H1 (cell line): Measurements from ENCODE around the gene RNF114. TPM values are rescaled to one million over a fixed set of nuclear protein-coding genes. Genes with fewer than 3 reads are reported as not detected.

ENCODE experiments used
- CTCF ChIA-PET: fragments of 300-600 bp; sonication (Branson Sonifier 250); formaldehyde crosslinking; loops from one replicate; lab custom pipeline; 2021; ENCODE audit not compliant: partially characterized antibody; lab: Charles Lee
- POLR2A ChIA-PET: fragments of 300-600 bp; sonication (Branson Sonifier 250); formaldehyde crosslinking; loops from one replicate; lab custom pipeline; 2021; ENCODE audit warnings: inconsistent platforms; ENCODE audit not compliant: partially characterized antibody; lab: Charles Lee
- DNase-seq, 2 experiments: peaks; one replicate each; pipeline versions ENCODE4 v3.0.0 to v3.0.0-alpha.2; 2010 to 2022; ENCODE audit warnings: low spot score in 2 of 2, low read depth in 1 of 2, mixed read lengths in 1 of 2
- FAIRE-seq: peaks from 2 replicates; lab custom pipeline; 2011; peaks lifted over from hg19 to GRCh38; lab: Jason Lieb, UNC
- H2AFZ ChIP-seq: 2 replicates; pipeline ENCODE4 v1.8.1; 2012; ENCODE audit warnings: low read length, inconsistent platforms
- H2AK5ac ChIP-seq: 2 replicates; pipeline ENCODE4 v1.6.1; 2013; ENCODE audit warnings: low read depth, low read length
- H2BK120ac ChIP-seq: replicated peaks from 2 replicates; pipeline ENCODE3; 2013; ENCODE audit warnings: low read depth, low read length, inconsistent platforms
- H2BK12ac ChIP-seq: 2 replicates; pipeline ENCODE4 v1.6.1; 2013; ENCODE audit warnings: low read depth, low read length
- H2BK15ac ChIP-seq: 2 replicates; pipeline ENCODE4 v1.6.1; 2013; ENCODE audit warnings: low read length
- H2BK20ac ChIP-seq: 2 replicates; pipeline ENCODE4 v1.6.1; 2013; ENCODE audit warnings: low read length
- H2BK5ac ChIP-seq: 2 replicates; pipeline ENCODE4 v1.6.1; 2013; ENCODE audit warnings: low read depth, low read length
- H3K14ac ChIP-seq: 2 replicates; pipeline ENCODE4 v1.6.1; 2013; ENCODE audit warnings: inconsistent platforms; ENCODE audit not compliant: insufficient read length
- H3K18ac ChIP-seq: 2 replicates; pipeline ENCODE4 v1.6.1; 2013; ENCODE audit warnings: low read length; ENCODE audit errors: extremely low read depth
- H3K23ac ChIP-seq: 2 replicates; pipeline ENCODE4 v1.6.1; 2013; ENCODE audit warnings: inconsistent platforms; ENCODE audit not compliant: insufficient read length
- H3K23me2 ChIP-seq: 2 replicates; pipeline ENCODE4 v1.6.1; 2013; ENCODE audit warnings: low read depth, low read length
- H3K27ac ChIP-seq: 2 replicates; pipeline ENCODE4 v1.6.1; 2011; ENCODE audit warnings: low read depth, low read length, inconsistent platforms
- H3K27me3 ChIP-seq, 4 experiments: replicated peaks in 1 of 4; 1 replicate in 1 of 4; 2 replicates in 3 of 4; pipeline versions ENCODE4 v1.6.1 to v1.8.1; 2011 to 2013; ENCODE audit warnings: low read length in 3 of 4, mild to moderate bottlenecking in 3 of 4, inconsistent platforms in 2 of 4, mixed read lengths in 2 of 4, moderate library complexity in 1 of 4; ENCODE audit not compliant: control insufficient read depth in 3 of 4, insufficient read depth in 3 of 4; ENCODE audit errors: extremely low read depth in 1 of 4
- H3K36me3 ChIP-seq, 4 experiments: 2 replicates each; pipeline versions ENCODE4 v1.6.1 to v1.8.1; 2011 to 2013; ENCODE audit warnings: mild to moderate bottlenecking in 4 of 4, low read length in 3 of 4, moderate library complexity in 2 of 4, control low read depth in 1 of 4, inconsistent platforms in 1 of 4; ENCODE audit not compliant: insufficient read depth in 4 of 4, control insufficient read depth in 2 of 4
- H3K4ac ChIP-seq: replicated peaks from 2 replicates; pipeline ENCODE3; 2013; ENCODE audit warnings: low read length, low read depth, mixed read lengths, inconsistent platforms; ENCODE audit not compliant: insufficient read length
- H3K4me1 ChIP-seq, 4 experiments: replicated peaks in 1 of 4; 1 replicate in 1 of 4; 2 replicates in 3 of 4; pipeline versions ENCODE4 v1.6.1 to v1.8.1; 2011 to 2013; ENCODE audit warnings: low read length in 3 of 4, inconsistent platforms in 2 of 4, mixed read lengths in 1 of 4; ENCODE audit not compliant: insufficient read depth in 4 of 4, control insufficient read depth in 3 of 4
- H3K4me2 ChIP-seq, 2 experiments: 2 replicates each; pipeline versions ENCODE4 v1.6.1 to v1.8.1; 2011 to 2013; ENCODE audit warnings: low read depth in 2 of 2, low read length in 2 of 2, control low read depth in 1 of 2, inconsistent platforms in 1 of 2, mild to moderate bottlenecking in 1 of 2; ENCODE audit not compliant: insufficient read depth in 1 of 2
- H3K4me3 ChIP-seq, 4 experiments: fragments of 200-600, 300-600 bp in 1 of 4; sonication (generic), shearing (Covaris generic), sonication (Bioruptor Twin) in 1 of 4; 2 replicates each; pipeline versions ENCODE4 v1.5.1 to v1.8.1; 2011 to 2016; ENCODE audit warnings: low read length in 4 of 4, low read depth in 3 of 4, control low read depth in 2 of 4, inconsistent platforms in 2 of 4, mild to moderate bottlenecking in 2 of 4, mixed read lengths in 1 of 4, moderate library complexity in 1 of 4; ENCODE audit not compliant: insufficient read depth in 2 of 4; ENCODE audit errors: extremely low read depth in 1 of 4
- H3K56ac ChIP-seq: replicated peaks from 2 replicates; pipeline ENCODE3; 2013; ENCODE audit warnings: low read depth, mild to moderate bottlenecking, mixed read lengths, low read length, inconsistent platforms; ENCODE audit not compliant: insufficient read length
- H3K79me1 ChIP-seq: 2 replicates; pipeline ENCODE4 v1.6.1; 2013; ENCODE audit warnings: low read depth, low read length, control low read depth
- H3K79me2 ChIP-seq, 2 experiments: 2 replicates each; pipeline versions ENCODE4 v1.6.1 to v1.8.1; 2012 to 2013; ENCODE audit warnings: low read length in 2 of 2, mild to moderate bottlenecking in 2 of 2, inconsistent platforms in 1 of 2; ENCODE audit not compliant: insufficient read depth in 2 of 2, control insufficient read depth in 1 of 2
- H3K9ac ChIP-seq, 4 experiments: replicated peaks in 1 of 4; 1 replicate in 1 of 4; 2 replicates in 3 of 4; pipeline versions ENCODE4 v1.6.1 to v1.8.1; 2011 to 2013; ENCODE audit warnings: low read depth in 3 of 4, low read length in 3 of 4, control low read depth in 2 of 4, mild to moderate bottlenecking in 2 of 4, moderate library complexity in 2 of 4, inconsistent platforms in 1 of 4; ENCODE audit errors: extremely low read depth in 1 of 4
- H3K9me3 ChIP-seq, 2 experiments: 2 replicates each; pipeline versions ENCODE4 v1.6.1 to v1.8.1; 2012 to 2013; ENCODE audit warnings: mild to moderate bottlenecking in 2 of 2, moderate library complexity in 2 of 2, control low read depth in 1 of 2, inconsistent platforms in 1 of 2, low read depth in 1 of 2, low read length in 1 of 2, mixed read lengths in 1 of 2; ENCODE audit not compliant: insufficient read depth in 2 of 2
- H4K20me1 ChIP-seq, 2 experiments: replicated peaks in 1 of 2; 2 replicates each; pipeline versions ENCODE3 to v1.8.1; 2011 to 2013; ENCODE audit warnings: inconsistent platforms in 2 of 2, low read length in 2 of 2, mild to moderate bottlenecking in 1 of 2; ENCODE audit not compliant: insufficient read depth in 2 of 2, control insufficient read depth in 1 of 2
- H4K5ac ChIP-seq: 2 replicates; pipeline ENCODE4 v1.6.1; 2013; ENCODE audit warnings: low read length, low read depth, mixed read lengths, inconsistent platforms; ENCODE audit not compliant: insufficient read length
- H4K8ac ChIP-seq: 2 replicates; pipeline ENCODE4 v1.8.0; 2013; ENCODE audit warnings: mild to moderate bottlenecking, moderate library complexity, low read length, inconsistent platforms; ENCODE audit not compliant: insufficient read depth; ENCODE audit errors: extremely low read depth
- H4K91ac ChIP-seq: replicated peaks from 2 replicates; pipeline ENCODE3; 2013; ENCODE audit warnings: low read length, mixed read lengths, inconsistent platforms; ENCODE audit not compliant: insufficient read length
- GTF2F1 ChIP-seq: IDR thresholded peaks from 2 replicates; pipeline ENCODE4 v1.6.1; 2012; ENCODE audit warnings: low read depth, low read length, improper control_type of control experiment, borderline replicate concordance
- HDAC2 ChIP-seq, 2 experiments: fragments of 300-600 bp in 1 of 2; sonication (generic) in 1 of 2; IDR thresholded peaks; 2 replicates each; pipeline ENCODE4 v1.6.1; 2011 to 2012; ENCODE audit warnings: low read depth in 2 of 2, low read length in 2 of 2, mild to moderate bottlenecking in 2 of 2, moderate library complexity in 2 of 2, borderline replicate concordance in 1 of 2, inconsistent platforms in 1 of 2
- WGBS, 2 experiments: shearing (Covaris generic) in 1 of 2; methylation state at CpG; one replicate each; pipeline versions ENCODE4 v1.1.6 to v1.1.7; 2013 to 2015; ENCODE audit warnings: low lambda C conversion rate in 2 of 2, mixed read lengths in 2 of 2, inconsistent platforms in 1 of 2, low coverage in 1 of 2, missing lambda C conversion rate in 1 of 2; ENCODE audit not compliant: insufficient replicate concordance in 2 of 2, insufficient coverage in 1 of 2, insufficient read length in 1 of 2; ENCODE audit errors: extremely low coverage in 1 of 2, missing lambda C conversion rate in 1 of 2; 5-methylcytosine and 5-hydroxymethylcytosine counted together
- polyA plus RNA-seq, 7 experiments: library from polyadenylated mRNA; depleted of rRNA in 3 of 7; stranded (reverse) in 5 of 7; unstranded in 2 of 7; fragments of >200 nt in 5 of 7; fragments of 200-250 nt in 2 of 7; gene quantifications; 1 replicate in 5 of 7; 2 replicates in 1 of 7; 4 replicates in 1 of 7; pipeline versions ENCODE4 v1.2.1 to v1.2.3, GENCODE V29; 2011 to 2013; ENCODE audit warnings: missing spikeins in 2 of 7, mixed read lengths in 2 of 7
- total RNA-seq: library from RNA; stranded (reverse); fragmentation: NEBNext Ultra II Directional; extraction: Animal tissue kit (Norgen Biotek cat#: 25700); gene quantifications from 2 replicates; pipeline ENCODE4 v1.2.1, GENCODE V29; 2021

Gene RNF114
- total and polyA plus RNA-seq, 2 of the 8 experiments (the other 6 are each of a cell fraction or from before 2014, with no cell fraction given) = 81.7 to 89.9 TPM

GRCh38 chr20:49893242-49894072 is 42.7 kb upstream of the RNF114 start:
- no peaks in the 10 kb centered on the region for H3K79me1 ChIP-seq
- H3K4ac ChIP-seq = no peak overlapping the region
- no peaks in the 10 kb centered on the region for H3K27me3 ChIP-seq
- DNase-seq (no peak), FAIRE-seq (no peak)
- H2BK12ac ChIP-seq = no peak overlapping the region
- H3K4me1 ChIP-seq = peaks cover 0 to 16% (median 10%) of the 10 kb centered on the region in 4 experiments; a peak in 5 of 7 replicates
- ChIA-PET CTCF (interaction anchor here (0.9 to 12.8 kb wide), 9 partner anchors 13 to 352 kb away, joined by 3 to 199 read pairs (median 50); no protein-coding TSS in a partner anchor), POLR2A (interaction anchor here (0.9 to 3.5 kb wide), 5 partner anchors 8 to 325 kb away, joined by 3 to 17 read pairs (median 7); partner anchors contain the start of gene SPATA2)
- H3K56ac ChIP-seq = no peak overlapping the region
- no peak for TF ChIP-seq GTF2F1
- no peak for TF ChIP-seq HDAC2 (IDR thresholded peaks at IDR 0.05; ENCODE audit: borderline replicate concordance in 1 of 2, low read depth in 2 of 2, low read length in 2 of 2)
- no peaks in the 10 kb centered on the region for H3K9me3 ChIP-seq
- no peaks in the 10 kb centered on the region for H3K23me2 ChIP-seq
- no peak overlapping the region for H2BK15ac ChIP-seq
- no peak overlapping the region for H2AK5ac ChIP-seq
- H2BK5ac ChIP-seq = no peak overlapping the region
- no peak overlapping the region for H3K4me2 ChIP-seq
- H4K91ac ChIP-seq = no peak overlapping the region
- no peak overlapping the region for H2BK20ac ChIP-seq
- no peaks in the 10 kb centered on the region for H3K36me3 ChIP-seq
- H3K18ac ChIP-seq = no peak overlapping the region
- no peak overlapping the region for H2AFZ ChIP-seq
- 86% methylated on average over 10 of the region's 12 CpGs; no CpG with 5 or more reads in 1 of the 2 experiments for WGBS, 2 experiments
- no peak overlapping the region for H3K27ac ChIP-seq
- H3K4me3 ChIP-seq = no peak overlapping the region
- H3K9ac ChIP-seq = no peak overlapping the region
- no peak overlapping the region for H2BK120ac ChIP-seq
- H4K20me1 ChIP-seq = peaks cover 0 to 2% of the 10 kb centered on the region in 2 experiments
- no peak overlapping the region for H4K8ac ChIP-seq
- no peak overlapping the region for H3K14ac ChIP-seq
- no peaks in the 10 kb centered on the region for H3K79me2 ChIP-seq
- H4K5ac ChIP-seq = no peak overlapping the region
- no peak overlapping the region for H3K23ac ChIP-seq
